Measurements from ENCODE around the gene SCAMP1. TPM values are rescaled to one million over a fixed set of nuclear protein-coding genes. Genes with fewer than 3 reads are reported as not detected.
A peak's percentile ranks its signal among the peaks of the same experiment; 100 is the strongest.
"Not testable (repeated sequence)": the region's sequence is repeated elsewhere in the genome, so short reads cannot be mapped to it uniquely, and the experiment has no call there.

SCAMP1 gene, protein sequence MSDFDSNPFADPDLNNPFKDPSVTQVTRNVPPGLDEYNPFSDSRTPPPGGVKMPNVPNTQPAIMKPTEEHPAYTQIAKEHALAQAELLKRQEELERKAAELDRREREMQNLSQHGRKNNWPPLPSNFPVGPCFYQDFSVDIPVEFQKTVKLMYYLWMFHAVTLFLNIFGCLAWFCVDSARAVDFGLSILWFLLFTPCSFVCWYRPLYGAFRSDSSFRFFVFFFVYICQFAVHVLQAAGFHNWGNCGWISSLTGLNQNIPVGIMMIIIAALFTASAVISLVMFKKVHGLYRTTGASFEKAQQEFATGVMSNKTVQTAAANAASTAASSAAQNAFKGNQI
- 51.6 TPM for total RNA-seq

DNA sequence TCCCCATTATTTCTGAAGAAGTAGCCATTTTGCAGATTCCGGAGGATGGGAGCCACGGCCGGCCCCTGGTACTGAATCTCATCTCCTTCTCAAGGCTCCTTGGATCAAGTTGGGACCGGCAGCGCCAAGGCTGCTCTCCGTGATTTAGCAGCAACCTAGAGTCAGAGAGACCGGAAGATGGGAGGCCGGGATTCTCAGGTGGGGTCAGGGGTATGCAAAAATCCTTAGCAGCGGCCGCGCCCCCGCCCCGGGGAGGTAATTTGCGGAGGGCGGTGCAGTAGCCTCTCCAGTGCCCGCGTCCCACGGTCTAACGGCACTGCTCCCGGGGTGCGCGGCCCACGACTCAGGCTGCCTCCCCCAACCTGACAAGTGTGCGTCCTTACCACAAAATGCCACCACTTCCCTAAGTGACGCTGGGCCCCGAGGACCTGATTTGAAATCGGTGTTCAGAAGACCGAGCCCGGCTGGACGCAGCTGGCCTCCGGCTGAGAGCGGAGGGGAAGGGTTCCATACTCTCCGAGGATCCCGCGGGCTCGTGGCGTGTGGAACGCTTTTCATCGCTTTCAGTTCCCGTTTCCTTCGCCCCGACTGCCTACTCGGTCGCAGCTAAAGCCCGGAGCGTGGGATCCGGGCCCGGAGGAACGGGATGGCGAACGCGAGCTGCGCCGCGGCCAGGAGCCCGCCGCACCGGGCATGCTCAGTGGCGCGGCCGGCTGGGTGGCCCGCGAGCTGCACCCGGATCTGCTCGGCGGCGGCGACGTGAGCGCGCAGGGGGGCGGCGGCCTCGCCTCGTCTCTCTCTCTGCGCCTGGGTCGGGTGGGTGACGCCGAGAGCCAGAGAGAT lies at the start of gene SCAMP1:
SCAMP1 (plus strand) TSS at position 787 of the 843 bp plus-strand sequence; CDS start at position 842, 55 bp downstream.
- DNase-seq = peak; percentile 95

DNA sequence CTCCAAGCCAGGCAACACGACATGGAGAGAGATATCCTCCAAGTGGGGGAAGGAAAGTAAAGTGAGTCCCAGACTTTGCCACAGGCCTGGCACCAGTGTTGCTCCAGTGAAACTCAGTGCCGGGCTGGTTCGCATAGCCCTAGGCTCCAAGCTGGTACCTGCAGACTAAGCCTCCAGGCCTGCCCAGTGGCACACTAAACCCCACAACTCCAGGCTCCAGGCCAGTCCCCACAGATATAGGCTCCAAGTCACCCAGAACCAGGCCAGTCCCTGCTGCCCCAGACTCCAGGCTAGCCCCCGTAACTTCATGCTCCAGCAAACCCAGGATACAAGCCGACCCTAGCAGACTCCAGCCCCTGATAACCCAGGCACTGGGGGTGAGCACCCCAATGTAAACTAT lies 42.9 kb upstream of the SCAMP1 start:
- no peak for DNase-seq

DNA sequence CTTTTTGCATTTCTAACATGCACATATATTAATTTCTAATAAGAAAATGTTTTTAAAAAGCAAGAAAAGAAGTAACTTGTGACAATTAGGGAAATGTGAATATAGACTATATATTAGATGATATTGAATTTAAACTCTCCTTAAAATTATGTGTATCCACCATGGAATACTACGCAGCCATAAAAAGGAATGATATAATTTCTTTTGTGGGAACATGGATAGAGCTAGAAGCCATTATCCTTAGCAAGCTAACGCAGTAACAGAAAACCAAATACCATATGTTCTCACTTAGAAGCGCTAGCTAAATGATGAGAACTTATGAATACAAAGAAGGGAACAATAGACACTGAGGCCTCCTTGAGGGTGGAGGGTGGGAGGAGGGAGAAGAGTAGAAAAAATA lies 42.1 kb upstream of the SCAMP1 start:
- DNase-seq = no peak

DNA sequence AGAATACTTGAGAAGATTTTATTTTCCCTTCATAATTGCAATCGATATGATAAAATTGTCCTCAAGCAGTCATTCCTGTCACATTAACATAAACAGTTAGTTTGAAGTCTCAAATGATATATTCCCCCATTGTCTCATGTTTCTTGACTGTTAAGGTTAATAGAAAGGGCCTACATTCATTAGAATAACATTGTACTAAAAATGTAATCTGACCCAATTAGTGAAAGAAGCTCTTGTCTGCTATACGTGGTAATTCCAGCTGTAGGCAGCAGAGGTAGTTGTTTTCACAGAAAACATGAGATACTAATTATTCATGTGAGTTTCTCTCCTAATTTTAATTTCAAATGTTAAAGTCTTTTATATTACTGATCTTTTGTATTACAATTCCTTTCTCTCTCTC lies 40.0 kb upstream of the SCAMP1 start:
- DNase-seq = peak; percentile 10

DNA sequence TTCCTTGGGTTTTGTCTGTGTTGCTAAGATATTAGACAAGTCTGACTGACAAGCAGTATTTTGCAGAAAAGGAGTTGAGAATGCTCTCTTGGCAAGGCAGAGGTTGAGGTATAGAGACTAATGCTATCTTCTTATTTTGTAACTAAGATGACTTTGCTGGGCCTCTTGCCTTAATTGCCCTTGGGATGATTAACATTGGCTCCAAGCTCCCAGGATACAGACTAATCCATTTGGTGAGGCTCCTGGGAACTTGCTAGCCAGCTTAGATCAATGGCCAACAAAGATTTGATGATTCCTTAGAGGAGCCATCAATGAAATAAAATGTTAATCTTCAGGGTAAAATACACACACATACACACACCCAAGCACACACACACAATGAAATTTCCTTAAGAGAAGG lies 37.2 kb upstream of the SCAMP1 start:
- no peak for DNase-seq

DNA sequence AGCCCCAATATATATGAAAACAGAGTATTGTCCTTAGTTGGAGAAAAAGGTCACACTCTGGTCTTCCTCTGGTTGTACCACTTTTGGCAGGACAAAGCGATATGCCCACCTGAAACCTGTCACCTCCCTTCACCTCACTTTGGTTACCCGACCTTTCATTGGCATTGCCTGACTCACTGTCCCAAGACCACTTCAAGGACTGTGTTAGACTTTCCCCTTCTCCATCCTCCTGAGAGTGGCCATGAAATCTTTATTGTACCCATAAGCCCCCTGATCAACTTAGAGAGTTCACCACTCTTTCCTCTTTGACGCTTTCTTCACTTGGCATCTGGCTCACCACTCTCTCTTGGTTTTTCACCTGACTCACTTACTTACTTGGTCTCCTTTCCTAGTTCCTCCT lies 33.5 kb upstream of the SCAMP1 start:
- DNase-seq = no peak

DNA sequence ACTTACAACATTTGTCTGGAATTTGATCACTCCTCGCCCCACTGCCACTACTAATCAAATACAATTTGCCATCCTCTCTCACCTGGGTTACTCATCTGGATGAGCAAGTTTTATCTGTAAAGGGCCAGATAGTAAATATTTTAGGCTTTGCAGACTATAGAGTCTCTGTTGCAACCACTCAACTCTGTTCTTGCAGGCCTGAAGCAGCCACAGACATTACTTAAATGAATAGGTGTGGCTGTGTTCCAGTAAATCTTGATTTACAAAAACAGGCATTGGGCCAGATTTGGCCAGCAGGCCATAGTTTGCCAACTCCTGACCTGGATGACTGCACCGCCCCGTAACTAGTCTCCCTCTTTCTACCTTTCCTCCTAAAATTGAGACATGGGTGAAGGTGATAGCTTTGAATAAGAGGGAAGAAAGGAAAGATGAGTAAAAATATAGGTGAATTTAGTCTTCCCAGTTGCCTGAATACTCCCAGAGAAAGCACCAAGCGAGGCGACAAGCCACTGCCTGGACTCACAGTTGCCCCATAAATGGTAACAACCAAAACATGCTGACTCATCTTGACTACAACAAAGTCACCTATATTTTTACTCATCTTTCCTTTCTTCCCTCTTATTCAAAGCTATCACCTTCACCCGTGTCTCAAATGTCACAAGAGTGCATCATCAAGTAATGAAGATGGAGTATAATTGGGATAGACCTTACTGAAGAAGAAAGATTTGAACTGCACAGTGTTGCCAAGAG lies 32.5 kb upstream of the SCAMP1 start:
- DNase-seq = no peak

DNA sequence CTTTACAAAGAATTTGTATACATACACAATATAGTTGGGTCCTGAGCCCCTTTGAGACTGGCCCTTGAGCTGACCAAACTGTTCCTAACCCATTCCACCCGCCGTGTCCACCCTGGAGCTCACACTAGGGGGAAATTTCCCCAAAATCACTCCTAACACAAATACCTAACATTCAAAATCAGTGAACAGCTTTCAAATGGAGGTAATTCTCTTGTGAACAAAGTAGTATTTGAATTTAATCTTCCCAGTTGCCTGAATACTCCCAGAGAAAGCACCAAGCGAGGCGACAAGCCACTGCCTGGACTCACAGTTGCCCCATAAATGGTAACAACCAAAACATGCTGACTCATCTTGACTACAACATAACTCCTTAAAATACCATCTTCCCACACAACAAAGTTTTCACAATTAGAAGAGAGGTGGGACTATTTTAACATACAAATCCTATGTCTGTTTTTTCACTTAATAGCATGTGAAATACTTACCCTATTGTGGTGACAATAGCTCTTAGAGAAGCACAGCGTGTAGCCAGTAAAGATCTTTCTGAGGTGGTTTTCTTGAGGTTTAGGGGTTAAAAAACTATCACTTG lies 31.7 kb upstream of the SCAMP1 start:
- DNase-seq = no peak

DNA sequence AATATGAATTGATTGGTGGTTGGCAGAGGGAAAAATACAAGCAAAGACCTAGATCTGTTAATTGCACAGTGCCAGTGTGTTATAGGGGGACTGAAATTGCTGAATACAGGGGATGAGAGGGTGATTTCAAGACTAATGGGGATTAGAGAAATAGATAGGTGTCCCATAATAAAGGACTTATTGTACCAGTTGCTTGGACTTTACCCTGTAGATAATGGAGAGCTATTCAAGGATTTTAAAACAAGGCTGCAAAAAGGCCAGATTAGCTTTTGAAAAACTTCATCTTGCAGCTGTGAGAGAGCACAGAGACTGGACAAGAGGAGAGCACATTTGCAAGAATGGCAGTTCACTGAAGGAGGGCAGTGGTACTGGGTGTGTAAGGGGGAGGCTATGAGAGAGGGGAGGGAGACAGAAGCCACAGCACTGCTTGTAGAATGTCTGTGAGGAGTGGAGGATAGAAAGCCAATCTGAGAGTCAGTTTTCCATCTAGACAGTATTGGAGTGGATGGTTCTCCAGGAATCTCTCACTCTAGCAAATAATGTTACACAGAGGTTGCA lies 28.8 kb upstream of the SCAMP1 start:
- no peak for DNase-seq

DNA sequence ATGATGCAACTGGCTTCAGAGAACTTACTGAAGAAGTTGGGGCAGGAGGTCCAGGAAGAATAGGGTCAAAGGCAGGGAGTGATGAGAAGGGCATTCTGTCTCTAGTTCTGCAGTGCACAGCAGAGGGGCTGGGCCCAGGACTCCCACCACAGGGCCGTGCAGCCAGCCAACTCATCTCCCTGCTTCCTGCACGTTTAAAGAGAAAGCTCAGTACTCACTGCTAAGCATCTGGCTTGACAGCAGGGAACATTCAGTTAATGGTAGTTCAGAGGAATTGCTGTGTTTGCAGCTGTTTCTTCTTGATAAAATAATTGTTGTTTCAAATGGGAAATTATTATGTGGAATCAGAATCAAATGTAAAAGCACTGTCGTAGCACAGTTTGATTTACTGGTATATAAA lies 25.6 kb upstream of the SCAMP1 start:
- no peak for DNase-seq

DNA sequence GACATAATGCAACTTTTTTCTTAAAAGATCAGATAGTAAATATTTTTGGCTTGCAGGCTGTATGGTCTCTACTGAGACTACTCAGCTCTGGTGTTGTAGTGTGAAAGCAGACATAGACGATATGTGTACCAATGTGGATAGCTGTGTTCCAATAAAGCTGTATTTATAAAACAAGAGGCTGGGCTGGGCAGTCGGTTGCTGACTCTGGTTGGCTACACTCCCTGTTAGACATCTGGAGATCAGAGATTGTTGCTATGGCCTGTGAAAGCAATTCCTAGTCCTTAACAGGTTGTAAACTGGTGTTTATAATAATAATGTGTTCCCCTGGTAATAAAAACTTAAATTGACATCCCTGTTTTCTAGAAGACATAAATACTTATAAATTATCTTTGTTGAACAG lies 24.4 kb upstream of the SCAMP1 start:
- no peak for DNase-seq

DNA sequence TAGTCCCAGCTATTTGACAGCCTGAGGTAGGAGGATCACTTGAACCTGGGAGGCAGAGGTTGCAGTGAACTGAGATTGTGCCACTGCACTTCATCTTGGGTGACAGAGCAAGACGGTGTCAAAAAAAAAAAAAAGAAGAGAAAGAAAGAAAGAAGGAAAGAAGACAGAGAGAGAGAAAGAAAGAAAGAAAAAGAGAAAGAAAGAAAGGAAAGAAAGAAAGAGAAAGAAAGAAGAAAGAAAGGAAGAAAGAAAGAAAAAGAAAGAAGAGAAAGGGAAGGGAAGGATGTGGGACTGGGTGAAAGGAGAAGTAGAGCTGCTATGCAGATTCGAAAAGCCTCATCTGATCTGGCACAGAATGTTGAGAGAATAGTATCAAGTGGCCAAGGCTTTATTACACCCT lies 23.7 kb upstream of the SCAMP1 start:
- DNase-seq = no peak

DNA sequence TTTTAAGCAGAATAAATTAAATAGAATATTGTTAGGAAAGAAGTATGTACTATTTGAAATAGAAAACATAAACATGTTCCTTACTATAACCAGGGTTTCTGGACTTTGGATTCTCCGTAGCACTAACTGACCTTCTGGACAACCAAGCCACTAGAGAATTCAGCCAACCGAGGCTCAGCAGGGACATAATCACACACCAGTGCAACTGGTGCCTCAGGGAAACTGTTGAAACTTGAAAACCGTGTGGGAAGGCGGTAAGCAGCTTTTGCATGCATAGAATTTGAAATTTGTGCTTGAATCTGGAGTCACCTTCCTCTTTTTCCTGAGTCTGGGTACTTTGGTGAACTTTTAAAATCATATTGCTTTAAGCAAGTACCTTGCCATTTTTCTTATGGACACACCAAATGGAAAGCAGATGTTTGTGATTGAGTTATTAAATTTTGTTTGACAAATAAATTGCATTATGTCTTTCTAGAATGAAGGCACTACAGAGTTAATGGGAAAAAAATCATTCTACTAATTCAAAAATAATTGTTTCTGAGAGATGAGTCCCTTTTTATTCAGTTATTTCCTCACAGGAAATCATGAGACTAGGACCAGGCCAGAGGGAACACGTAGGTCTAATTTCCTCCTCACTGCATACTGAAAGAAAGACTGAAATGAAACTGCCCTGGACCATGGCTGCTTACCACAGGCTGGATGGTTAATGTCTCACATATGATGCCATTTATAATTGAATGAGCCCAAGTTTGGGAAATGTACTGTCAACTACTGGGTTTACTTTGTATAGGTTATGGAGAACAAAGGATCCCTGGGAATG lies 20.6 kb upstream of the SCAMP1 start:
- no peak for DNase-seq

DNA sequence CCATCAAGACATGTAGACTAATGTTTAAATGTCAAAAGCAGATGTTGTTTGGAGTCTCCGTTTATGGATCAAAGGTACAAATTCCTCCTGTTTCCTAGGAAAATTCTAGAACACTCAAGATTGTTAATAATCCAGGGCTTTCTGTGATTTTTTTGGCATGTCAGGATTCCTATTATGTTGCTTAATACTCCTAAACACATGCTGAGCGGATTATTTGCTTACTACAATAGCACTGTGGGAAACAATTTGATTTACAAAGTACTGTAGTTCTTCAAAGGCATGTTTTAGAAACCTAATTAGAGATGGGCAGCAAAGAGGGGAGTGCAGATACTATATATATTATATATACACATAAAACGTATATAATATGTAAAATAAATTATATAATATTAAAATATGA lies 19.0 kb upstream of the SCAMP1 start:
- DNase-seq = no peak

DNA sequence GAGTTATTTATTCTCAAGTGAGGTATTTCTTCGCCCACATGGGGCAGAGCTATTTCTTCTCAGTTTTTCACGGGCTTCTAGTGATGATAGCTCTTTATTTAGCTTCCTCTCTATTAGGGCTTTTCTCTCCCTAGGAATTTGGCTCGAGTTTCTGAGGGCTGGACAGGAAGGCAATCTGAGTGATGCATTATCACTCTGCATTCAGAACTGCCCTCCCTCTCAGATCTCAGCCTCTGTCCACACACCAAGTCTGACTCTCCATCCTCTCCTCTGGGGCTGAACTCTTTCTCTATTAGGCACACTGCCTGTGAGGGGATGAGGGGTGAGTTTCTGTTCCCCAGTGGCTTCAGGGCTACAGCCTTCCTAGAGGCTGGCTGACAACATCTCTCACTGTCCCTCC lies 14.9 kb upstream of the SCAMP1 start:
- no peak for DNase-seq

DNA sequence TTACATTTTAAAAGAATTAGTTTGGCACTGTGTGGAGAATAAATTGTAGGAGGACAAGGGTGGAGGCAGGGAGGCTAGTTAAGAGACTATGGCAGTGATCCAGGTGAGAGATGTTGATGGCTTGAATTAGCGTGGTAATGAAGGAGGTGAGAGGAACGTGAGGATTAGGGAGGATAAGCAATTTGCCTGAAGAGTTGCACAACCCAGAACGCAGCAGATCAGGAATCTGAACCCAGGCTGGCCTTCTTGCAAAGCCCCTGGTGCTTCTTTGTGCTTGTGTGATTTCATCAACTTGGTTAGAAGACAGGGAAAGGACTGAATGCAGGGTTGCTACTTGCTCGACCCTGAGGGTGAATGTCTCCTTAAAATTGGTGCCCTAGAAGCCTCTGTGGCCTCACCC lies 6.9 kb upstream of the SCAMP1 start:
- DNase-seq = no peak

DNA sequence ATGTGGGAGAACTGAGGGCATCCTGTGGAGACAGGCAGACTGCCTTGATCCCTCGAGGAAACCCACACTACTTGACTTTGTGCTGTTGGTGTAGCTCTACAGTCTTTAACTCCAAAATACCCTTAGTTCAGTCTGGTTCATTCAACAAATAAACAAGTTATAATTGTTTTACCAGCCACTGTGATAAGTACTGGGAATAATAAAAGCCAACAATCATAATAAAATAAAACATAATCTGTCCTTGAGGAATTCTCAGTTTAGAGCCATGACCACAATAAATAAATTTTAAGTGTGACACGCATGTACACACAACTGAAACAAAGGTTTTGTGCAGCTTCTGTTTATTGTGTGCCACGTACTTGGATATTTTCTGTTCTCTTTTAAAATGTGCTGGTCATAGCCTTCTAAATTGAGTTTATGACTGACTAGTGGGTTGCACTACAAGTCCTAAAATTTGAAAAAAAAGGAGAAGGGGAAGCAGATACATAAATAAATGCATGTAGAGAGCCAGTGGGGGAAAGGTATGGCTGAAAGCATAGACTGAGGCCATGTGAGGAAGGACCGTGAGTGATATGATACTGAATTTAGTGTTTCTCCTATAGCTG lies 6.2 kb upstream of the SCAMP1 start:
- DNase-seq = no peak

DNA sequence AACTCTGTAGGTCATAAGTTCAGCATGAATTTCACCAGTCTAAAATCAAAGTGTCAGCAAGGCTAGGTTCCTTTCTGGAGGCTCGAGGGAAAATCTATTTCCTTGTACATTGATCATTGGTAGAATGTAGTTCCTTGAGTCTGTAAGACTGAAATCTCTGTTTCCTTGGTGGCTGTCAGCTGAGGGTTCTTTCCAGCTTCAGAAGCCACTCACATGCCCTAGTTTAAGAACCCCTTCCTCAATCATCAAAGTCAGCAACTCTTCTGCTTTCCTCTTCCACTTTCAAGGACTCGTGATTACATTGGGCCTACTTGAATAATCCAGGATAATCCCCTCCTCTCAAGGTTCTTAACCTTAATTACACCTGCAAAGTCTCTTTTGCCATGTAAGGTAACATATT lies 4.9 kb upstream of the SCAMP1 start:
- DNase-seq = no peak

DNA sequence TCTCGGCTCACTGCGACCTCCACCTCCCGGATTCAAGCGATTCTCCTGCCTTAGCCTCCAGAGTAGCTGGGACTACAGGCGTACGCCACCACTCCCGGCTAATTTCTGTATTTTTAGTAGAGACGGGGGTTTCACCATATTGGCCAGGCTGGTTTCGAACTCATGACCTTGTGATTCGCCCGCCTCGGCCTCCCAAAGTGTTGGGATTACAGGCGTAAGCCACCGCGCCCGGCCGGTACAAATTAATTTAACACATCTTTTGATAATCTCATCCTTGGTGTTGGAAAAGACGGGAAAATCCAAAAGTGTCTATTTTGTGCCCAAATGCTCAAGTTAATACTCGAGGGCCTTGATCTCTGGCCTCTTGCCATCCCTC lies 974 bp upstream of the SCAMP1 start:
- not testable (repeated sequence) for DNase-seq

DNA sequence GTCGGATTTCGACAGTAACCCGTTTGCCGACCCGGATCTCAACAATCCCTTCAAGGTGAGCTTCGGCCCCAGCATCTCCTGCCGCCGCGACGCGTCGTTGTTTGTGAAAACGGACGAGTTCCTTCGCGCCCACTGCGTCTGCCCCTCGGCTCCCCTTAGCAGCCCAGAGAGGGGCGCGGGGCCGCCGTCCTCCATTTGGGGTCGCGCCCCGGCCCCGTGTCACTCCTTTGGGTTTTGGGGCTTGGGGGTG lies 182 bp downstream of the SCAMP1 start:
- no peak for DNase-seq

DNA sequence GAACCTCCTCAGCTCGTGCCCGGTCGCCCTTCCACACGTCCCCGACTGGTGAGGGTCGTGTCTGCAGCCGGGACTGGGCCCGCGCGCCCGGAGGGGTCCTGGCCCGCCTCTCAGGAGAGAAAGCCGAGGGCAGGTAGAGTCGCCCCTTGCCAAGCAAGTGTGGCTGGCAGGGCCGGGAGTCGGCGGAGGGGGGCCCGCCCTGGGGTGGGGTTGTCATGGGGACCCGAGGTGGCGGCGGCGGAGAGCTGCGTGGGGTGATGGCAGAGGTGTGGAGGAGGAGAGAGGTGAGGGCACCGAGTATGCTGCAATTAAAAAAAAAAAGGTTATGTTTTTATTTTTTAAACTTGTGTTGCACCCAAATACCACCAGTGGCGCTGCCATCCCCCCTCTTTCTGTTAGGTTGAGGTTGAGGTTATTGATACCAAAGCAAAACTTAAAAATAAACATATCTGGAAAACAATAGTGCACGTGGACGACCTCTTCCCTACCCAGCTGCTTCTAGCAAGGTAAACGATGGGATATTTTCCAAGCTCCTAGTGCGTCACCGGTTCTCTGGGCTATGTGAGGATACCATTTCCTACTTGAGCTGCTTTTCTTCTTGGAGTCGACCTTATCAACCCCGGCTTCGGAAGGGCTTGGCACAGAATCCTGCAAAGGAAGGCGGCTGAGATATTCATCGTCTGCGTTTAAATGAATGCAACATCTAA lies 660 bp downstream of the SCAMP1 start:
- peak; percentile 34 for DNase-seq

Data from skin of body (tissue), 2 donors.